H1 (cell line): Measurements from ENCODE around the gene ARID3B. TPM values are rescaled to one million over a fixed set of nuclear protein-coding genes. Genes with fewer than 3 reads are reported as not detected.

Experiments
- CHD7 ChIP-seq: fragments of 300-600 bp; sonication (generic); IDR thresholded peaks from 2 replicates; pipeline ENCODE4 v1.7.1; 2012; ENCODE audit warnings: low read length, moderate library complexity, mild to moderate bottlenecking, inconsistent platforms; ENCODE audit not compliant: insufficient replicate concordance
- EP300 ChIP-seq, 2 experiments: IDR thresholded peaks; 1 replicate in 1 of 2; 2 replicates in 1 of 2; pipeline ENCODE4 v1.6.1; 2011 to 2012; ENCODE audit warnings: low read depth in 2 of 2, low read length in 2 of 2, mild to moderate bottlenecking in 2 of 2, borderline replicate concordance in 1 of 2, inconsistent platforms in 1 of 2, moderate library complexity in 1 of 2
- KDM4A ChIP-seq: IDR thresholded peaks from one replicate; pipeline ENCODE4 v1.7.1; 2012; ENCODE audit warnings: low read depth, mild to moderate bottlenecking, moderate library complexity, low read length, inconsistent platforms; ENCODE audit not compliant: severe bottlenecking
- TCF12 ChIP-seq: IDR thresholded peaks from 2 replicates; pipeline ENCODE4 v1.6.1; 2011; ENCODE audit warnings: low read depth, mild to moderate bottlenecking, low read length
- polyA plus RNA-seq, 7 experiments: library from polyadenylated mRNA; depleted of rRNA in 3 of 7; stranded (reverse) in 5 of 7; unstranded in 2 of 7; fragments of >200 nt in 5 of 7; fragments of 200-250 nt in 2 of 7; gene quantifications; 1 replicate in 5 of 7; 2 replicates in 1 of 7; 4 replicates in 1 of 7; pipeline versions ENCODE4 v1.2.1 to v1.2.3, GENCODE V29; 2011 to 2013; ENCODE audit warnings: missing spikeins in 2 of 7, mixed read lengths in 2 of 7
- total RNA-seq: library from RNA; stranded (reverse); fragmentation: NEBNext Ultra II Directional; extraction: Animal tissue kit (Norgen Biotek cat#: 25700); gene quantifications from 2 replicates; pipeline ENCODE4 v1.2.1, GENCODE V29; 2021

ARID3B gene
- total and polyA plus RNA-seq, 2 of the 8 experiments (the other 6 are each of a cell fraction or from before 2014, with no cell fraction given) = 81.0 to 115 TPM

- TF ChIP-seq CHD7 (no peak), TCF12 (no peak), EP300 (IDR thresholded peaks at IDR 0.05; ENCODE audit: borderline replicate concordance in 1 of 2, low read depth in 2 of 2, low read length in 2 of 2) (no peak), KDM4A (no peak)
These were observed 36.6 kb upstream of the ARID3B start (continued) for GRCh38 chr15:74504418-74504817.
